HepG2 (cell line): ENCODE results near the gene NDUFB3. TPM values are rescaled to one million over a fixed set of nuclear protein-coding genes. Genes with fewer than 3 reads are reported as not detected.
A peak's percentile ranks its signal among the peaks of the same experiment; 100 is the strongest.

Experiments used
- ADNP ChIP-seq: sonication (generic); formaldehyde crosslinking; IDR thresholded peaks from 2 replicates; pipeline ENCODE4 v1.4.0; 2020; ENCODE audit warnings: missing genetic modification reagents
- HHEX ChIP-seq: IDR thresholded peaks from 2 replicates; pipeline ENCODE4 v1.6.1; 2016; ENCODE audit warnings: control low read depth
- HOXA7 ChIP-seq: sonication (generic); formaldehyde crosslinking; IDR thresholded peaks from 2 replicates; pipeline ENCODE4 v1.8.1; 2022; ENCODE audit warnings: mild to moderate bottlenecking, missing genetic modification reagents, moderate library complexity
- IRX3 ChIP-seq: sonication (generic); formaldehyde crosslinking; IDR thresholded peaks from 2 replicates; pipeline ENCODE4 v1.8.1; 2023; ENCODE audit warnings: mild to moderate bottlenecking, low read depth, missing genetic modification reagents, borderline replicate concordance
- SALL2 ChIP-seq: sonication (generic); formaldehyde crosslinking; IDR thresholded peaks from 2 replicates; pipeline ENCODE4 v1.8.1; 2023; ENCODE audit warnings: mild to moderate bottlenecking, missing genetic modification reagents, inconsistent platforms
- SATB2 ChIP-seq: sonication (generic); formaldehyde crosslinking; IDR thresholded peaks from 2 replicates; pipeline ENCODE4 v1.5.0; 2020; ENCODE audit warnings: missing genetic modification reagents
- SRF ChIP-seq: IDR thresholded peaks from 2 replicates; pipeline ENCODE4 v1.6.1; 2011; ENCODE audit warnings: mild to moderate bottlenecking, low read depth, low read length, moderate library complexity
- SRSF9 ChIP-seq: fragments of 200-400 bp; formaldehyde crosslinking; IDR thresholded peaks from 2 replicates; pipeline ENCODE4 v1.6.1; 2018; ENCODE audit warnings: borderline replicate concordance, mild to moderate bottlenecking, low read depth, low read length; ENCODE audit not compliant: insufficient read depth, poor library complexity, severe bottlenecking
- ZBTB3 ChIP-seq: sonication (generic); formaldehyde crosslinking; IDR thresholded peaks from 2 replicates; pipeline ENCODE4 v1.4.0; 2020; ENCODE audit warnings: low read depth, mild to moderate bottlenecking, moderate library complexity, missing genetic modification reagents, borderline replicate concordance
- ZNF138 ChIP-seq: sonication (generic); formaldehyde crosslinking; IDR thresholded peaks from 2 replicates; pipeline ENCODE4 v1.5.0; 2020; ENCODE audit warnings: mild to moderate bottlenecking, low read depth, missing genetic modification reagents
- ZNF225 ChIP-seq: sonication (generic); formaldehyde crosslinking; IDR thresholded peaks from 2 replicates; pipeline ENCODE4 v1.4.0; 2020; ENCODE audit warnings: mild to moderate bottlenecking, missing genetic modification reagents
- ZNF296 ChIP-seq: sonication (generic); formaldehyde crosslinking; conservative IDR thresholded peaks from 2 replicates; pipeline ENCODE4 v1.5.0; 2020; ENCODE audit warnings: mild to moderate bottlenecking, missing genetic modification reagents
- ZNF589 ChIP-seq: sonication (generic); formaldehyde crosslinking; conservative IDR thresholded peaks from 2 replicates; pipeline ENCODE4 v1.8.0; 2022; ENCODE audit warnings: mild to moderate bottlenecking, moderate library complexity, missing genetic modification reagents
- ZNF629 ChIP-seq: sonication (generic); formaldehyde crosslinking; conservative IDR thresholded peaks from 2 replicates; pipeline ENCODE4 v1.5.0; 2020; ENCODE audit warnings: missing genetic modification reagents
- ZNF678 ChIP-seq: sonication (generic); formaldehyde crosslinking; IDR thresholded peaks from 2 replicates; pipeline ENCODE4 v1.4.0; 2020; ENCODE audit warnings: mild to moderate bottlenecking, missing genetic modification reagents
- ZNF790 ChIP-seq: sonication (generic); formaldehyde crosslinking; IDR thresholded peaks from 2 replicates; pipeline ENCODE4 v1.8.0; 2022; ENCODE audit warnings: missing genetic modification reagents, mild to moderate bottlenecking, borderline replicate concordance
- polyA plus RNA-seq, 8 experiments: library from polyadenylated mRNA; depleted of rRNA in 3 of 8; stranded (reverse) in 7 of 8; unstranded in 1 of 8; fragments of >200 nt; fragmentation: Illumina TruSeq in 4 of 8; extraction: Trizol in 4 of 8; gene quantifications; 2 replicates each; pipeline versions ENCODE4 v1.2.1 to v1.2.3, GENCODE V29; 2011 to 2016; ENCODE audit warnings: low read depth in 4 of 8, missing spikeins in 1 of 8, mixed read lengths in 1 of 8; ENCODE audit not compliant: insufficient read depth in 1 of 8
- total RNA-seq, 5 experiments: library from RNA; depleted of rRNA; stranded (reverse); fragments of >200 nt; fragmentation: Illumina TruSeq; extraction: Trizol; gene quantifications; 2 replicates each; pipeline ENCODE4 v1.2.3, GENCODE V29; 2016; ENCODE audit warnings: low read depth in 1 of 5
- TF ChIP-seq, protein P1 (sequence below): sonication (generic); formaldehyde crosslinking; IDR thresholded peaks from 2 replicates; pipeline ENCODE4 v1.4.0; 2020; ENCODE audit warnings: mild to moderate bottlenecking, missing genetic modification reagents
- TF ChIP-seq, protein P2 (sequence below): sonication (generic); formaldehyde crosslinking; IDR thresholded peaks from 2 replicates; pipeline ENCODE4 v1.4.0; 2020; ENCODE audit warnings: missing genetic modification reagents
- TF ChIP-seq, protein P3 (sequence below): sonication (generic); formaldehyde crosslinking; IDR thresholded peaks from 2 replicates; pipeline ENCODE4 v1.4.0; 2020; ENCODE audit warnings: missing genetic modification reagents
- TF ChIP-seq, protein P4 (sequence below): sonication (generic); formaldehyde crosslinking; IDR thresholded peaks from 2 replicates; pipeline ENCODE4 v1.8.0; 2022; ENCODE audit warnings: mild to moderate bottlenecking, missing genetic modification reagents, borderline replicate concordance
- TF ChIP-seq, protein P5 (sequence below): sonication (generic); formaldehyde crosslinking; IDR thresholded peaks from 2 replicates; pipeline ENCODE4 v1.5.0; 2020; ENCODE audit warnings: missing genetic modification reagents
- TF ChIP-seq, protein P6 (sequence below): sonication (generic); formaldehyde crosslinking; IDR thresholded peaks from 2 replicates; pipeline ENCODE4 v1.4.0; 2020; ENCODE audit warnings: mild to moderate bottlenecking, missing genetic modification reagents
- TF ChIP-seq, protein P7 (sequence below): IDR thresholded peaks from 2 replicates; pipeline ENCODE4 v1.6.1; 2016; ENCODE audit warnings: low read depth

NDUFB3 gene
- total and polyA plus RNA-seq, 2 of the 13 experiments (the other 11 are each of a cell fraction or from before 2014, with no cell fraction given), result 50.7 to 159 TPM

DNA sequence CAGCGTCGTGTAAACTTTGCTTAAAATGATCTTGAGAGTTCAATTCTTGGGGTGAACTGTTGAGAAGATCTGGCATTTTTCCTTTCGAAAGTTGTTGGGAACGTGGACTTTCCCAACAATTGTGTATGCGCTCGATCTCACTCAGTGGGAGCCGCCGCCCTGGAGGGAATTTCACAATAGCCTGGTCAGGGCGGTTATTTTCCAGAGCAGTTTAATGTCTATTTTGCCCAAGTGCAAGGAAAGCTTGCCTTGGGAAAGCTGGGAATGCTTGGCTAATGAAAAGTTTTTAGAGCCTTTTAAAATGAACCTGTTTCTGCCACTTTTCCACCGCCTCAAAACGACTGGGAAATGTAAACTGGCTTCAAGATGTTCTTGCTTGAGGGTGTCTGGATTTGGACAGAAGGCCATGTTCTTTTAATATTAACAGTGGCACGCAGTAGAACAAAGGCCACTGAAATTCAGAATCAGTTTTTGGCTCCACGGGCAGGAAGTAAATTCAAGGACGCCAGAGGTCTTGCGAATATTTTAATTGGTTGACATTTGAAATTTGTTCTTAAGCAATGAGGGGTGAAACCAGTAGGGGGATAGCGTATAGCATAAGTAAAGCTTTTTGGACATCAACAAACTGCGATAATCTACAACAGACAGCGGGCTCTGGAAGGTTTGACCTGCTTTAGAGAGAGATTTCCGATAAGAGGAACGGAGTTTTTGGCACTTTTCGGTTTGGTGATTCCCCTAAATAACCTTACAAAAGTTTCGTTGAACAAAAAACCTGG lies 45.3 kb downstream of the NDUFB3 start (continued):
- no peak for TF ChIP-seq ADNP
- TF ChIP-seq, protein P1, sequence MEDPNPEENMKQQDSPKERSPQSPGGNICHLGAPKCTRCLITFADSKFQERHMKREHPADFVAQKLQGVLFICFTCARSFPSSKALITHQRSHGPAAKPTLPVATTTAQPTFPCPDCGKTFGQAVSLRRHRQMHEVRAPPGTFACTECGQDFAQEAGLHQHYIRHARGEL (CRISPR knock-in tag), result no peak
- TF ChIP-seq, protein P2, sequence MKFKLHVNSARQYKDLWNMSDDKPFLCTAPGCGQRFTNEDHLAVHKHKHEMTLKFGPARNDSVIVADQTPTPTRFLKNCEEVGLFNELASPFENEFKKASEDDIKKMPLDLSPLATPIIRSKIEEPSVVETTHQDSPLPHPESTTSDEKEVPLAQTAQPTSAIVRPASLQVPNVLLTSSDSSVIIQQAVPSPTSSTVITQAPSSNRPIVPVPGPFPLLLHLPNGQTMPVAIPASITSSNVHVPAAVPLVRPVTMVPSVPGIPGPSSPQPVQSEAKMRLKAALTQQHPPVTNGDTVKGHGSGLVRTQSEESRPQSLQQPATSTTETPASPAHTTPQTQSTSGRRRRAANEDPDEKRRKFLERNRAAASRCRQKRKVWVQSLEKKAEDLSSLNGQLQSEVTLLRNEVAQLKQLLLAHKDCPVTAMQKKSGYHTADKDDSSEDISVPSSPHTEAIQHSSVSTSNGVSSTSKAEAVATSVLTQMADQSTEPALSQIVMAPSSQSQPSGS, result no peak
- TF ChIP-seq ZNF678, result no peak; the same call in 1 of the 2 replicates
- no peak for TF ChIP-seq ZNF589 (CRISPR knock-in tag)
- no peak for TF ChIP-seq ZNF225 (CRISPR knock-in tag)
- TF ChIP-seq IRX3 (CRISPR knock-in tag), result no peak
- TF ChIP-seq HHEX, result no peak
- TF ChIP-seq SRSF9, result no peak
- TF ChIP-seq, protein P3, sequence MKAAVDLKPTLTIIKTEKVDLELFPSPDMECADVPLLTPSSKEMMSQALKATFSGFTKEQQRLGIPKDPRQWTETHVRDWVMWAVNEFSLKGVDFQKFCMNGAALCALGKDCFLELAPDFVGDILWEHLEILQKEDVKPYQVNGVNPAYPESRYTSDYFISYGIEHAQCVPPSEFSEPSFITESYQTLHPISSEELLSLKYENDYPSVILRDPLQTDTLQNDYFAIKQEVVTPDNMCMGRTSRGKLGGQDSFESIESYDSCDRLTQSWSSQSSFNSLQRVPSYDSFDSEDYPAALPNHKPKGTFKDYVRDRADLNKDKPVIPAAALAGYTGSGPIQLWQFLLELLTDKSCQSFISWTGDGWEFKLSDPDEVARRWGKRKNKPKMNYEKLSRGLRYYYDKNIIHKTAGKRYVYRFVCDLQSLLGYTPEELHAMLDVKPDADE (CRISPR knock-in tag), result no peak
- TF ChIP-seq ZNF629, result no peak
- TF ChIP-seq ZNF790 (CRISPR knock-in tag), result no peak
- 0 out of 2 replicates have a peak, but pooled peaks have one; percentile 14 for TF ChIP-seq SRF
- TF ChIP-seq, protein P4, sequence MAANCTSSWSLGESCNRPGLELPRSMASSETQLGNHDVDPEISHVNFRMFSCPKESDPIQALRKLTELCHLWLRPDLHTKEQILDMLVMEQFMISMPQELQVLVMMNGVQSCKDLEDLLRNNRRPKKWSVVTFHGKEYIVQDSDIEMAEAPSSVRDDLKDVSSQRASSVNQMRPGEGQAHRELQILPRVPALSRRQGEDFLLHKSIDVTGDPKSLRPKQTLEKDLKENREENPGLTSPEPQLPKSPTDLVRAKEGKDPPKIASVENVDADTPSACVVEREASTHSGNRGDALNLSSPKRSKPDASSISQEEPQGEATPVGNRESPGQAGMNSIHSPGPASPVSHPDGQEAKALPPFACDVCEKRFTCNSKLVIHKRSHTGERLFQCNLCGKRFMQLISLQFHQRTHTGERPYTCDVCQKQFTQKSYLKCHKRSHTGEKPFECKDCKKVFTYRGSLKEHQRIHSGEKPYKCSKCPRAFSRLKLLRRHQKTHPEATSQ (CRISPR knock-in tag), result no peak
- no peak for TF ChIP-seq HOXA7
- TF ChIP-seq SATB2 (CRISPR knock-in tag), result no peak
- TF ChIP-seq, protein P5, sequence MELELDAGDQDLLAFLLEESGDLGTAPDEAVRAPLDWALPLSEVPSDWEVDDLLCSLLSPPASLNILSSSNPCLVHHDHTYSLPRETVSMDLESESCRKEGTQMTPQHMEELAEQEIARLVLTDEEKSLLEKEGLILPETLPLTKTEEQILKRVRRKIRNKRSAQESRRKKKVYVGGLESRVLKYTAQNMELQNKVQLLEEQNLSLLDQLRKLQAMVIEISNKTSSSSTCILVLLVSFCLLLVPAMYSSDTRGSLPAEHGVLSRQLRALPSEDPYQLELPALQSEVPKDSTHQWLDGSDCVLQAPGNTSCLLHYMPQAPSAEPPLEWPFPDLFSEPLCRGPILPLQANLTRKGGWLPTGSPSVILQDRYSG, result no peak
- TF ChIP-seq ZNF296 (CRISPR knock-in tag), result no peak
- TF ChIP-seq, protein P6, sequence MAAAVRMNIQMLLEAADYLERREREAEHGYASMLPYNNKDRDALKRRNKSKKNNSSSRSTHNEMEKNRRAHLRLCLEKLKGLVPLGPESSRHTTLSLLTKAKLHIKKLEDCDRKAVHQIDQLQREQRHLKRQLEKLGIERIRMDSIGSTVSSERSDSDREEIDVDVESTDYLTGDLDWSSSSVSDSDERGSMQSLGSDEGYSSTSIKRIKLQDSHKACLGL (CRISPR knock-in tag), result no peak
- TF ChIP-seq ZNF138, result no peak
- TF ChIP-seq SALL2 (CRISPR knock-in tag), result no peak
- TF ChIP-seq, protein P7, sequence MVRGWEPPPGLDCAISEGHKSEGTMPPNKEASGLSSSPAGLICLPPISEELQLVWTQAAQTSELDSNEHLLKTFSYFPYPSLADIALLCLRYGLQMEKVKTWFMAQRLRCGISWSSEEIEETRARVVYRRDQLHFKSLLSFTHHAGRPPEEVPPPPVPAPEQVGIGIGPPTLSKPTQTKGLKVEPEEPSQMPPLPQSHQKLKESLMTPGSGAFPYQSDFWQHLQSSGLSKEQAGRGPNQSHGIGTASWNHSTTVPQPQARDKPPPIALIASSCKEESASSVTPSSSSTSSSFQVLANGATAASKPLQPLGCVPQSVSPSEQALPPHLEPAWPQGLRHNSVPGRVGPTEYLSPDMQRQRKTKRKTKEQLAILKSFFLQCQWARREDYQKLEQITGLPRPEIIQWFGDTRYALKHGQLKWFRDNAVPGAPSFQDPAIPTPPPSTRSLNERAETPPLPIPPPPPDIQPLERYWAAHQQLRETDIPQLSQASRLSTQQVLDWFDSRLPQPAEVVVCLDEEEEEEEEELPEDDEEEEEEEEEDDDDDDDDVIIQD (CRISPR knock-in tag), result no peak
- TF ChIP-seq ZBTB3 (CRISPR knock-in tag), result no peak
